Measurements from ENCODE around the gene SCLT1. TPM values are rescaled to one million over a fixed set of nuclear protein-coding genes. Genes with fewer than 3 reads are reported as not detected.

The SCLT1 gene
- polyA plus RNA-seq, 1 donor from 2014 or later = 12.8 TPM

DNA sequence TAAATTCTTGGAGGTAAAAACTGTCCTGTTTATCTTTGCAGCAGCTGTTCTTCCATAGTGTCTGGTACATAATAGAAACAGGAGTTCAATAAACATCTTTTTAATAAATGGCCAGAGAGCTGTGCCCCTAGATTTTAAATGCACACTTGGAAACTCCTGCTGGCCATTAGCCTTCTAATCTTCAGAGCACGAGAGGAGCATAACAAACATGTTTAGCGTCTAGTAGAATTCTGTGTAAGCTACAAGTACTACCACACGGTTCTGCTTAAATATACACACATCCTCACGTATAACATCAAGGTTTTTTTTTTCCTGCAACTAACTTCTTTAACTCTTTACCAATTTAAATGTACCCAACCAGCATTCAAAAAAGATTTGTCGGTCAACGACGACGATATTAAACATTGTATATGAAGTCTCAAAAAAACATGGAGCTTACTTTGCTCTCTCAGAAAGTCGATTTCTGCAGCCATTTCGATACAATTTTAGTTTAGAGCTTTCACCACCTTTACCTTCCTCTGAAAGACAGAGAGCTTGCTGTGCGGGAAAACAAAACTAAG is 628 bp downstream of the SCLT1 start:
- Histone ChIP-seq H3F3A (ENCODE audit: insufficient read depth, low read length, poor library complexity, severe bottlenecking) (no peaks in the 10 kb centered on the region), H3K9ac (ENCODE audit: low read length) (peak overlapping the region; percentile 78), H3K79me2 (replicated peaks; ENCODE audit: insufficient read depth, low read length) (peaks cover 34% of the 10 kb centered on the region), H3K4me2 (ENCODE audit: low read length) (peak overlapping the region; percentile 90), H2AFZ (ENCODE audit: low read depth, low read length) (peak overlapping the region; percentile 65), H3K4me3 (ENCODE audit: low read length) (peak overlapping the region; percentile 83), H3K27ac (ENCODE audit: low read length) (peak overlapping the region; percentile 85), H3K27me3 (ENCODE audit: insufficient read depth, low read depth, low read length) (no peaks in the 10 kb centered on the region), H3K36me3 (ENCODE audit: insufficient read depth, low read length) (no peaks in the 10 kb centered on the region), H3K9me3 (ENCODE audit: low read length) (no peaks in the 10 kb centered on the region), H3K9me2 (ENCODE audit: insufficient read depth, low read length) (no peaks in the 10 kb centered on the region), H4K20me1 (ENCODE audit: insufficient read depth) (no peaks in the 10 kb centered on the region)
- TF ChIP-seq RAD21 (conservative IDR thresholded peaks at IDR 0.05) = no peak
- no peak for TF ChIP-seq POLR2AphosphoS5 (IDR thresholded peaks at IDR 0.05)
- no peak for TF ChIP-seq TAF1 (IDR thresholded peaks at IDR 0.05; ENCODE audit: low read depth)
- TF ChIP-seq, protein P1, sequence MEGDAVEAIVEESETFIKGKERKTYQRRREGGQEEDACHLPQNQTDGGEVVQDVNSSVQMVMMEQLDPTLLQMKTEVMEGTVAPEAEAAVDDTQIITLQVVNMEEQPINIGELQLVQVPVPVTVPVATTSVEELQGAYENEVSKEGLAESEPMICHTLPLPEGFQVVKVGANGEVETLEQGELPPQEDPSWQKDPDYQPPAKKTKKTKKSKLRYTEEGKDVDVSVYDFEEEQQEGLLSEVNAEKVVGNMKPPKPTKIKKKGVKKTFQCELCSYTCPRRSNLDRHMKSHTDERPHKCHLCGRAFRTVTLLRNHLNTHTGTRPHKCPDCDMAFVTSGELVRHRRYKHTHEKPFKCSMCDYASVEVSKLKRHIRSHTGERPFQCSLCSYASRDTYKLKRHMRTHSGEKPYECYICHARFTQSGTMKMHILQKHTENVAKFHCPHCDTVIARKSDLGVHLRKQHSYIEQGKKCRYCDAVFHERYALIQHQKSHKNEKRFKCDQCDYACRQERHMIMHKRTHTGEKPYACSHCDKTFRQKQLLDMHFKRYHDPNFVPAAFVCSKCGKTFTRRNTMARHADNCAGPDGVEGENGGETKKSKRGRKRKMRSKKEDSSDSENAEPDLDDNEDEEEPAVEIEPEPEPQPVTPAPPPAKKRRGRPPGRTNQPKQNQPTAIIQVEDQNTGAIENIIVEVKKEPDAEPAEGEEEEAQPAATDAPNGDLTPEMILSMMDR (IDR thresholded peaks at IDR 0.05; ENCODE audit: poor library complexity, severe bottlenecking) = no peak
- no peak for TF ChIP-seq EZH2 (IDR thresholded peaks at IDR 0.05; ENCODE audit: borderline replicate concordance, insufficient read depth, low read length, poor library complexity, severe bottlenecking)
- TF ChIP-seq MXI1 (conservative IDR thresholded peaks at IDR 0.05; ENCODE audit: poor library complexity, severe bottlenecking) = no peak
- TF ChIP-seq SMC3 (conservative IDR thresholded peaks at IDR 0.05; ENCODE audit: poor library complexity) = no peak
- TF ChIP-seq EP300 (conservative IDR thresholded peaks at IDR 0.05; ENCODE audit: poor library complexity, severe bottlenecking) = no peak
- TF ChIP-seq, protein P2, sequence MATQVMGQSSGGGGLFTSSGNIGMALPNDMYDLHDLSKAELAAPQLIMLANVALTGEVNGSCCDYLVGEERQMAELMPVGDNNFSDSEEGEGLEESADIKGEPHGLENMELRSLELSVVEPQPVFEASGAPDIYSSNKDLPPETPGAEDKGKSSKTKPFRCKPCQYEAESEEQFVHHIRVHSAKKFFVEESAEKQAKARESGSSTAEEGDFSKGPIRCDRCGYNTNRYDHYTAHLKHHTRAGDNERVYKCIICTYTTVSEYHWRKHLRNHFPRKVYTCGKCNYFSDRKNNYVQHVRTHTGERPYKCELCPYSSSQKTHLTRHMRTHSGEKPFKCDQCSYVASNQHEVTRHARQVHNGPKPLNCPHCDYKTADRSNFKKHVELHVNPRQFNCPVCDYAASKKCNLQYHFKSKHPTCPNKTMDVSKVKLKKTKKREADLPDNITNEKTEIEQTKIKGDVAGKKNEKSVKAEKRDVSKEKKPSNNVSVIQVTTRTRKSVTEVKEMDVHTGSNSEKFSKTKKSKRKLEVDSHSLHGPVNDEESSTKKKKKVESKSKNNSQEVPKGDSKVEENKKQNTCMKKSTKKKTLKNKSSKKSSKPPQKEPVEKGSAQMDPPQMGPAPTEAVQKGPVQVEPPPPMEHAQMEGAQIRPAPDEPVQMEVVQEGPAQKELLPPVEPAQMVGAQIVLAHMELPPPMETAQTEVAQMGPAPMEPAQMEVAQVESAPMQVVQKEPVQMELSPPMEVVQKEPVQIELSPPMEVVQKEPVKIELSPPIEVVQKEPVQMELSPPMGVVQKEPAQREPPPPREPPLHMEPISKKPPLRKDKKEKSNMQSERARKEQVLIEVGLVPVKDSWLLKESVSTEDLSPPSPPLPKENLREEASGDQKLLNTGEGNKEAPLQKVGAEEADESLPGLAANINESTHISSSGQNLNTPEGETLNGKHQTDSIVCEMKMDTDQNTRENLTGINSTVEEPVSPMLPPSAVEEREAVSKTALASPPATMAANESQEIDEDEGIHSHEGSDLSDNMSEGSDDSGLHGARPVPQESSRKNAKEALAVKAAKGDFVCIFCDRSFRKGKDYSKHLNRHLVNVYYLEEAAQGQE (IDR thresholded peaks at IDR 0.05; ENCODE audit: borderline replicate concordance) = no peak

DNA sequence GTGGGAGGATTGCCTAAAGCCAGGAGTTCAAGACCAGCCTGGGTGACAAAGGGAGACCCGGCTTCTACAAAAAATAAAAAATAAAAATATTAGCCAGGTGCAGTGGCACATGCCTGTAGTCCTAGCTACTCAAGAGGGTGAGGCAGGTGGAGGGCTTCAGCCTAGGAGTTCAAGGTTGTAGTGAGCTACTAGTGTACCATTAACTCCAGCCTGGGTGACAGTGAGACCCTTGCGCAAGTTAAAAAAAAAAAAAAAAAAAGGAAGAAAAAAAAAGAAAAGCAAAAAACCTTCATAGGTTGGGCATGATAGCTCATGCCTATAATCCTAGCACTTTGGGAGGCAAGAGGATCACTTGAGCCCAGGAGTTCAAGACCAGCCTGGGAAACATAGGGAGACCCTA is 5.8 kb downstream of the SCLT1 start:
- Histone ChIP-seq H4K20me1 (ENCODE audit: insufficient read depth) (no peaks in the 10 kb centered on the region), H3K9me3 (ENCODE audit: low read length) (no peaks in the 10 kb centered on the region), H3K9ac (ENCODE audit: low read length) (no peak overlapping the region), H3K27ac (ENCODE audit: low read length) (no peak overlapping the region), H3K79me2 (replicated peaks; ENCODE audit: insufficient read depth, low read length) (peaks cover 63% of the 10 kb centered on the region), H3F3A (ENCODE audit: insufficient read depth, low read length, poor library complexity, severe bottlenecking) (no peaks in the 10 kb centered on the region), H3K4me2 (ENCODE audit: low read length) (no peak overlapping the region), H3K4me3 (ENCODE audit: low read length) (no peak overlapping the region), H3K36me3 (ENCODE audit: insufficient read depth, low read length) (no peaks in the 10 kb centered on the region), H3K9me2 (ENCODE audit: insufficient read depth, low read length) (no peaks in the 10 kb centered on the region), H3K27me3 (ENCODE audit: insufficient read depth, low read depth, low read length) (no peaks in the 10 kb centered on the region), H2AFZ (ENCODE audit: low read depth, low read length) (no peak overlapping the region)
- no peak for TF ChIP-seq TAF1 (IDR thresholded peaks at IDR 0.05; ENCODE audit: low read depth)
- TF ChIP-seq RAD21 (conservative IDR thresholded peaks at IDR 0.05) = no peak
- TF ChIP-seq SMC3 (conservative IDR thresholded peaks at IDR 0.05; ENCODE audit: poor library complexity) = no peak
- TF ChIP-seq, protein P2 (IDR thresholded peaks at IDR 0.05; ENCODE audit: borderline replicate concordance) = no peak
- no peak for TF ChIP-seq POLR2AphosphoS5 (IDR thresholded peaks at IDR 0.05)
- TF ChIP-seq EZH2 (IDR thresholded peaks at IDR 0.05; ENCODE audit: borderline replicate concordance, insufficient read depth, low read length, poor library complexity, severe bottlenecking) = no peak
- no peak for TF ChIP-seq MXI1 (conservative IDR thresholded peaks at IDR 0.05; ENCODE audit: poor library complexity, severe bottlenecking)
- TF ChIP-seq EP300 (conservative IDR thresholded peaks at IDR 0.05; ENCODE audit: poor library complexity, severe bottlenecking) = no peak
- TF ChIP-seq, protein P1 (IDR thresholded peaks at IDR 0.05; ENCODE audit: poor library complexity, severe bottlenecking) = no peak

Data from neural cell (in vitro differentiated cells).